ENCODE results near the gene LOC101059915.
A peak's percentile ranks its signal among the peaks of the same experiment; 100 is the strongest.

Gene LOC101059915

GRCh38 chrX:71634366-71634765, 33.0 kb upstream of the LOC101059915 start:
- Histone ChIP-seq H3K9me2 (replicated peaks; ENCODE audit: insufficient read depth, low read length) (no peaks in the 10 kb centered on the region), H3K27ac (ENCODE audit: low read length) (no peak overlapping the region), H3K9ac (ENCODE audit: low read length) (no peak overlapping the region), H3K9me3 (replicated peaks; ENCODE audit: insufficient read depth, low read length) (no peaks in the 10 kb centered on the region), H3F3A (ENCODE audit: insufficient read depth, low read length) (peaks cover 6% of the 10 kb centered on the region), H3K79me2 (ENCODE audit: low read length) (no peaks in the 10 kb centered on the region), H4K20me1 (ENCODE audit: insufficient read depth, low read length) (no peaks in the 10 kb centered on the region), H3K4me3 (ENCODE audit: low read length) (no peak overlapping the region), H2AFZ (ENCODE audit: low read length) (no peak overlapping the region), H3K4me2 (ENCODE audit: low read depth, low read length) (no peak overlapping the region), H3K36me3 (replicated peaks; ENCODE audit: insufficient read depth, low read length) (no peaks in the 10 kb centered on the region), H3K4me1 (ENCODE audit: low read length) (peaks cover 34% of the 10 kb centered on the region), H3K27me3 (replicated peaks; ENCODE audit: insufficient read depth, low read length) (no peaks in the 10 kb centered on the region)
- TF ChIP-seq EZH2phosphoT487 (IDR thresholded peaks at IDR 0.05; ENCODE audit: low read length) (no peak), CTCF (IDR thresholded peaks at IDR 0.05; ENCODE audit: low read length) (no peak), EZH2 (optimal IDR thresholded peaks at IDR 0.05; ENCODE audit: low read depth, low read length) (no peak)
- DNase-seq: no peak

- H3F3A ChIP-seq (ENCODE audit: insufficient read depth, low read length): no peaks in the 10 kb centered on the region
- no peaks in the 10 kb centered on the region for H3K27me3 ChIP-seq (replicated peaks; ENCODE audit: insufficient read depth, low read length)
- peak overlapping the region; percentile 23; the same call in 1 of the 2 replicates for H3K4me2 ChIP-seq (ENCODE audit: low read depth, low read length)
- H3K36me3 ChIP-seq (replicated peaks; ENCODE audit: insufficient read depth, low read length): no peaks in the 10 kb centered on the region
- H3K79me2 ChIP-seq (ENCODE audit: low read length): no peaks in the 10 kb centered on the region
- H4K20me1 ChIP-seq (ENCODE audit: insufficient read depth, low read length): no peaks in the 10 kb centered on the region
- peak overlapping the region; percentile 52 for H3K27ac ChIP-seq (ENCODE audit: low read length)
- no peaks in the 10 kb centered on the region for H3K9me3 ChIP-seq (replicated peaks; ENCODE audit: insufficient read depth, low read length)
- H3K4me3 ChIP-seq (ENCODE audit: low read length): no peak overlapping the region; the same call in 1 of the 2 replicates
- TF ChIP-seq CTCF (IDR thresholded peaks at IDR 0.05; ENCODE audit: low read length) (no peak), EZH2phosphoT487 (IDR thresholded peaks at IDR 0.05; ENCODE audit: low read length) (no peak), EZH2 (optimal IDR thresholded peaks at IDR 0.05; ENCODE audit: low read depth, low read length) (no peak)
- DNase-seq: peak; percentile 83
- peak overlapping the region; percentile 19; the same call in 1 of the 2 replicates for H3K9ac ChIP-seq (ENCODE audit: low read length)
- peaks cover 24% of the 10 kb centered on the region for H3K4me1 ChIP-seq (ENCODE audit: low read length)
- H3K9me2 ChIP-seq (replicated peaks; ENCODE audit: insufficient read depth, low read length): no peaks in the 10 kb centered on the region
- peak overlapping the region; percentile 51 for H2AFZ ChIP-seq (ENCODE audit: low read length)
These were observed 30.7 kb upstream of the LOC101059915 start for GRCh38 chrX:71636438-71637252.

- Histone ChIP-seq H3K4me3 (ENCODE audit: low read length) (no peak overlapping the region), H3K27ac (ENCODE audit: low read length) (peak overlapping the region; percentile 52), H3K36me3 (replicated peaks; ENCODE audit: insufficient read depth, low read length) (no peaks in the 10 kb centered on the region), H2AFZ (ENCODE audit: low read length) (peak overlapping the region; percentile 51), H3K4me2 (ENCODE audit: low read depth, low read length) (peak overlapping the region; percentile 23; the same call in 1 of the 2 replicates), H3F3A (ENCODE audit: insufficient read depth, low read length) (no peaks in the 10 kb centered on the region), H4K20me1 (ENCODE audit: insufficient read depth, low read length) (no peaks in the 10 kb centered on the region), H3K9me2 (replicated peaks; ENCODE audit: insufficient read depth, low read length) (no peaks in the 10 kb centered on the region), H3K4me1 (ENCODE audit: low read length) (peaks cover 24% of the 10 kb centered on the region), H3K79me2 (ENCODE audit: low read length) (no peaks in the 10 kb centered on the region), H3K9me3 (replicated peaks; ENCODE audit: insufficient read depth, low read length) (no peaks in the 10 kb centered on the region), H3K9ac (ENCODE audit: low read length) (peak overlapping the region; percentile 19; the same call in 1 of the 2 replicates), H3K27me3 (replicated peaks; ENCODE audit: insufficient read depth, low read length) (no peaks in the 10 kb centered on the region)
- no peak for DNase-seq
- TF ChIP-seq EZH2phosphoT487 (IDR thresholded peaks at IDR 0.05; ENCODE audit: low read length) (no peak), EZH2 (optimal IDR thresholded peaks at IDR 0.05; ENCODE audit: low read depth, low read length) (no peak), CTCF (IDR thresholded peaks at IDR 0.05; ENCODE audit: low read length) (no peak)
These were observed 30.1 kb upstream of the LOC101059915 start for GRCh38 chrX:71637253-71637618.

All from MM.1S (cell line).